Esophagus squamous epithelium (tissue), 4 donors: ENCODE data around the gene TRMT10C.

Source experiments
- CTCF ChIP-seq, 6 experiments: fragments of 450-650 bp in 4 of 6; fragments of 200-600 bp in 2 of 6; sonication (generic) in 2 of 6; IDR thresholded peaks; one replicate each; pipeline ENCODE4 v1.5.1; 2016 to 2019; ENCODE audit warnings: antibody characterized with exemption in 6 of 6, mild to moderate bottlenecking in 4 of 6, moderate library complexity in 4 of 6
- POLR2A ChIP-seq, 4 donors: fragments of 450-650 bp; IDR thresholded peaks; one replicate each; pipeline ENCODE4 v1.6.1; 2017; ENCODE audit warnings: antibody characterized with exemption in 4 of 4, mild to moderate bottlenecking in 4 of 4, moderate library complexity in 3 of 4

DNA sequence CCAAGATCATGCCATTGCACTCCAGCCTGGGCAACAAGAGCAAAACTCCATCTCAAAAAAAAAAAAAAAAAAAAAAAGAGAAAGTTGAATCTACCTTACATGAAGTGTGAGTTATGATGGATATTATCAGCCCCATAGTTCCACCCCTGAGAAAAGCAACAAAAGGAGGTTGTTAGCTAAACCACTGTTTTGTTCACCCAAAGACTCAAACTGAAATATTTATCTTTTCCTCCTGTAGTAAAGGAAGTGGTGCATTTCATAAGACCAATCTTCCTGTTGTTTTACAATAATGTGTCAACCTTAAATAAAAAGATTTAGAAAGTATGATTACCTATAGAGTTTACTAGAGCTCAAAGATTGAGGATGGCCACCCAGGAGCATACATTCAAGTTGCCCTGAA, 18.7 kb upstream of the TRMT10C start:
- TF ChIP-seq CTCF (IDR thresholded peaks at IDR 0.05) (no peak), POLR2A (IDR thresholded peaks at IDR 0.05) (no peak)
